GM18499 (cell line): ENCODE measurements around the gene TST.
"Not testable (repeated sequence)": the region's sequence is repeated elsewhere in the genome, so short reads cannot be mapped to it uniquely, and the experiment has no call there.

ENCODE experiments used
- ATAC-seq: cut with Tn5 transposase; IDR thresholded peaks from one replicate; pipeline ENCODE4 v1.9.1; 2021; ENCODE audit warnings: moderate number of reproducible peaks; ENCODE audit not compliant: insufficient read depth, unreplicated experiment

TST gene

DNA sequence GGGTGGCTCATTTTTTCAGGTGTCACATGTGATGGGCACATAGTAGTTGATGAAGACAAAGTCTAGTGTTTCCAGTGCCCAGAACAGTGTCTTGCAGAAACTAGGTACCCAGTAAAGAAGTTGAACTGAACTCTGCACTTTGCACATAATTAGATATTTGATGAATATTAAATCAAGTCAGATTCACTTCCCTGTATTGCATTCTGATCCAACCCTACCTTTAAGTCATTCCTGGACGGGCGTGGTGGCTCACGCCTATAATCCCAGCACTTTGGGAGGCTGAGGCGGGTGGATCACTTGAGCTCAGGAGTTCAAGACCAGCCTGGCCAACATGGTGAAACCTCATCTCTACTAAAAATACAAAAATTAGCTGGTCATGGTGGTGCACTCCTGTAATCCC, 30.2 kb downstream of the TST start:
- not testable (repeated sequence) for ATAC-seq

DNA sequence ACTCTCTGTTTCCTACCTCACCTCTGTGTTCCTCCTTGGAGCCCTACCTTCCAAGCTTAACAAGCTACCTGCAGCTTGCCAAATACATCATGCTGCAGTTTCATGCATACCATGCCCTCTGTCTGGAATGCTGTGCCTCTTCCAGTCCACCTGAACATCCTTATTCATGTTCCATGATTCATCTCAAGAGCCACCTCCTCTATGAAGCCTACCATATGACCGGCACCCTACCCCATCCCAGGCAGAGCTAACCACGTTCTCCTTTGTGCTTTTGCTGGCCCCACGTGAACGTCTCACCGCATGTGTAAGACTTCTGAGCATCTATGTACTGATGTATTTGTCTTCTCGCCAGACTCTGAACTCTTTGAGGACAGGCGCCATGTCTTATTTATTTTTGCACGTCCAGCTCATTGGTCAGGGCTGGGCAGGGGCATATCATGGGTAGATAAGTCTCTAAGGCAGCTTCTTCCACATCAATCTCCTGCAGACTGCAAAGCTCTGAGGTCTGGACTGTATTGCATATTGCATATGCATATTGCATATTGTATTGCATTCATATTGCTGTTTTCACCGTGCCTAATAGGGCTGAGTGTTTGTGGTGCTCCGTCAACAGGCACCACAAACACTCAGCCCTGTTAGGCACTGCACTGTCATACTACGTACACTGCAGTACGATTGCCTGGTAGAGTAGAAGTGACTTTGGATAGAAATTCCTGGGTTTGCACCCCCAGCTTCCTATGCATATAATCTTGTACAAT, 31.0 kb downstream of the TST start:
- ATAC-seq, result no peak

DNA sequence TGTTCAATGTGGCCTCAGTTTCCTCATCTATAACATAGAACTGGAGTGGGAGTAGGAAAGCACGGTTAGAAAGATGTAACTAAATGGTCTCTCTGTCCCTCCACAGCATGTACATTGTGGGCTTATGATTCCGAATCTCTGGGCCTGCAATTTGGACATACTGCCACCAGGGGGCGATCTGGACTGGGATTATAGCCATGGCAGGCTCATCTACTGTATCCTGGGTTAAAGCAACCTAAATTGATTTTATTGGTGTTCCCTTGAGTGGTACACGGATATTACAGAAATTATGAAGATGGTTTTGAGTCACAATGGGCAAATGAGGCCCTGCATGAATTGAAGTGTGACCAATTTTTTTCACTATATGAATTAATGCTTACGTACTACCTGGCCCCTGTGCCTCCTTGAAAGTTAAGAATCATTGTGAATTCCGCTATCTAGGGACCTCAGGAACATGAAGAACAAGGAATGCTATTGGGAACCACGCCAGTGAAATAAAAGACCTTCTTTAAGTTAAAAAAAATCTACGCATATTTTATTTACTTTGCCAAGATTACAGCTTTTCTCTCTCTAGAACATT, 32.9 kb downstream of the TST start:
- no peak for ATAC-seq

- no peak for ATAC-seq
These were observed 33.9 kb downstream of the TST start for GRCh38 chr22:36985211-36985889.

DNA sequence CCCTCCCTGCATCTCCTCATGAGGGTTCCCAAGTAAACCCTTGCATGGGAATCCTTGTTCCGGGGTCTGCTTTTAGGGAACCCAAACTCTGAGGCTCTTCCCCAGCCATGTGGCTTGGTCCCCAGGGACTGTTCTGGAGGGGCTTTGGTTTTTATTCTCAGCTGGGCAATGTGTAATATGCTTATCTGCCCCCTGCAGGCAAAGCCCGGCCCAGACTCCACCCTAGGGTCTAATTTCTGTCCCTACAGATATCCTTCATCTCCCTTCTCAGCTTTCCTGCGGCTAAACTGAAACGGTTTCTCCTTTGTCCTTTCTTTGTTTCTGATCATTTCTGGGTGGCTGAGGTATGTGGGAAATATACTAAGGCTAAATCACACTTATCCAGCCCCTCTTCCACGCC, 37.1 kb downstream of the TST start:
- no peak for ATAC-seq

DNA sequence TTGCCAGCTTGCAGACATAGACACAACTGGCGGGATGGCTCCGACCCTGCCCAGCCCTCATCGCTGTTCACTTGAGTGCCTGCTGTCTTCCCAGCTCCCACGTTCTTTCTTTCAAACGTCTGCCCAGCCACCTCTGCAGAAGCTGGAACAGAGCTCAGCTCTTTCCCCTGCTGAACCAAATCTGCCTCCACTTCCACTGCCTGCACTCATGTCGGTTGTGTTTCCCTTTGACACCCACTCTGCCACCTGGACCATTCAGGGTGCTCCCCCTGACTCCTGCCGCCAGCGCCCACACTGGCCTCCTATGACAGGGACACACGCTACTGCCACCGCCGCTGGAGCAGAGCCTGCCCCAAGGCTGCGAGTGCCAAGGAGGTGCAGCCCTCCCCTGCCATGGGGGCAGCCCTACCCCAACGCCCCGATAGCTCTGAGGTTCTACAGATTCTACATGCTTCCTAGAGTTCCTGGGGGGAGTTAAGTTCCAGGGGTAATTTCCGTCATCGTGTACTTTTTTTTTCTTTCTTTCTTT, 37.9 kb downstream of the TST start:
- no peak for ATAC-seq

- ATAC-seq, result no peak
These were observed 40.0 kb downstream of the TST start for GRCh38 chr22:36979016-36979910.

- ATAC-seq, result no peak
These were observed 41.1 kb downstream of the TST start for GRCh38 chr22:36977947-36978660.

DNA sequence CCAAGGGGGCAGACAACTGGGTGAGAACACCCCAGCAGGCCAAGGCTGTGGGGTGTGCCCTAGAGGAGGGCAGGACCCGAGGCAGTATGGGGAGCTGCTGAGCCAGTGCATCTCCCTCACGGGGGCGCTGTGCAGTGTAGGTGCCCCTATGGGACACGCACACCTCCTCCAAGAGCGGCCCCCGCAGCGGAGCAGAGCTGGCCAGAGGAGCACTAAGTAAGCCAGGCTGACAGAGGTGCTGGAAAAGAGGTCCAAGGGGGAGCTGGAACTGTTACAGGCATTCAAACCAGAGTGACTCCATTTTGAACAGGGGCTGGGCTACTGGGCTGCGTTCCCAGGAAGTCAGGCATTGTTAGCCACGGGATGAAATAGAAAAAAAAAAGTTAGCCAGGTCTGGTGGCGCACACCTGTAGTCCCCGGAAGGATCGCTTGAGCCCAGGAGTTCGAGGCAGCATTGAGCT, 41.8 kb downstream of the TST start:
- ATAC-seq, result no peak

DNA sequence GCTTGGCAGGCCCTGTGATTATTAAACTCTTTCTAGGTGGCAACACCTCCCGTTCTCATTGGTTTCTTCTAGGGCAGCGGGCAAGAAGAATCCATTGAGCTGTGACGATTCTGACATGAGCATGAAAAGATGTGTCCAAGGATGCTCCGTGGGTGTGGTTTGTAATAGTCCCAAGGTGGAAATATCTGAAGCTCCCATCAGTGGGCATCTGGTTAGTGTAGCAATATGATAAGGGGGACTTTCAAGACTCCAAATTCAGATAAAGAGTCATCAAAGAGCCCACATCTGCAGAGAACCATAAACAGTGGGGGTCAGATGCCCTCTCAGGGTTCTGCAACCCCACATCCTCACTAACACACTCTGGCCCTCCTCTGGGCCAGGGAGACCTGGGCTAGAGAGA, 42.6 kb downstream of the TST start:
- ATAC-seq, result no peak

- no peak for ATAC-seq
These were observed 47.7 kb downstream of the TST start for GRCh38 chr22:36971341-36972125.

- ATAC-seq, result no peak
These were observed 50.8 kb downstream of the TST start for GRCh38 chr22:36968249-36968964.

DNA sequence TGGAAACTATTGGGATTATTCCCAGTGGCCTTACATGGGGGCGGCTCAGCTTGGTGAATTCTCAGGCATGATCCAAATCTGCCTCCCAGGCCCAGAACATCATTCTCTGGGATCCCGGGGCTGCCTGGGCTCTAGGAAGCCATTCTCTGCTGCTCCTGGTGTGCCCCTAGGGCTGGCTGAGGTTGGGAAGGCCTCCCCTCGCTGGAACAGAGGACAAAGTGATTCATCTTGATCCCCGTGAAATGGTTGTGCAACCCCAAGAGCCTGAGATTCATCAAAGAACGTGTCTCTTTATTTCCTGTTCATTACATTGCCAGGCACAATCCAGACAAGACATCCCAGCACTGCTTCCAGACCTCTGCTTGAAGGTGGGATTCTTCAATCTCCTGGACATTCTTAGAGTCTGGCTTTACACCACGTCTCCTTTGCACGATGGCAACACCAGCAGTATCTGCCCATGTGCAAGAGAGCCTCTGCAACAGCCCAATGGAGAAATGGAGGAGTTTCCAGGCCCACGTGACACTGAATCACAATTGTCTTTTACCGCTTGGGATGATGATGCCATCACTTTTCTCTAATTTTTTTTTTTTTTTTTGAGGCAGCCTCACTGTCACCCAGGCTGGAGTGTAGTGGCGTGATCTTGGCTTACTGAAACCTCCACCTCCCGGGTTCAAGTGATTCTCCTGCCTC, 52.3 kb downstream of the TST start:
- no peak for ATAC-seq

- ATAC-seq, result no peak
These were observed 53.6 kb downstream of the TST start for GRCh38 chr22:36965696-36966095.

DNA sequence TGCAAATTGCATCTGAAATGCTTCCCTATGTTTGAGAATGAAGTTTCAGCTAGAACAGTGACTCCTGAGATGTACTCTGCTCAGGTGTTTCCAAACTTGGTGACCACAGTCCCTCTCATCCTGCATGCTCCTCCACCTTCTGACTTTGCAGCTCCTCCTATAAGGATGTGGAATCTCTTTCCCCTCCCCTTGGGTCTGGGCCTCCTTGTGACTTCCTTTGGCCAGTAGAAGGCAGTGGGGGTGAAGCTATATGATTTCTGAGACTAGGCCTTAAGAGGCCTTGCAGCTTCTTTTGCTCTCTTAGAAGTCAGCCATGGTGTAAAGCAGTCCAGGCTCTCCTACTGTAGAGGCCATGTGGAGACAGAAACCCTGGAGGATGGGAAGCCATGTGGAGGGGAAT, 55.1 kb downstream of the TST start:
- ATAC-seq, result no peak

GRCh38 chr22:36963302-36963701, 55.9 kb downstream of the TST start:
- no peak for ATAC-seq

DNA sequence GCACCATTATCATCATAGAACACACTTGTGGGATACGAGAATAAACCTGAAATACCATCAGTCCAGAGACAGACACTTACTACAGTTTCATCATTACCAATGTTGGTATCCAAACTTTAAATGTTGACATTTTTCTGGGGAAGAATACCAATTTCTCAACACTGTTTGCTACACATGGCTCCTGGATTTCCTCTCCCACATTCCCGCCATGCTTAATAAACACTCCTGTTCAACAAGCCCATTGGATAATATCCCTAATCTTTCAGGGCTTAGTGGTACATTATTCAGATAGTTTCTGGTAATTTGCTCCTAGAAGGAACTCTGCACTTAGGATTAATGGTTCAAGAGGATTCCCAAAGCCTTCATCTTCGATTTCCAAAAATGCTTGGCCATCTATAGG, 57.6 kb downstream of the TST start:
- ATAC-seq, result no peak
